ENCODE data around the gene CDHR5.

Gene CDHR5

DNA sequence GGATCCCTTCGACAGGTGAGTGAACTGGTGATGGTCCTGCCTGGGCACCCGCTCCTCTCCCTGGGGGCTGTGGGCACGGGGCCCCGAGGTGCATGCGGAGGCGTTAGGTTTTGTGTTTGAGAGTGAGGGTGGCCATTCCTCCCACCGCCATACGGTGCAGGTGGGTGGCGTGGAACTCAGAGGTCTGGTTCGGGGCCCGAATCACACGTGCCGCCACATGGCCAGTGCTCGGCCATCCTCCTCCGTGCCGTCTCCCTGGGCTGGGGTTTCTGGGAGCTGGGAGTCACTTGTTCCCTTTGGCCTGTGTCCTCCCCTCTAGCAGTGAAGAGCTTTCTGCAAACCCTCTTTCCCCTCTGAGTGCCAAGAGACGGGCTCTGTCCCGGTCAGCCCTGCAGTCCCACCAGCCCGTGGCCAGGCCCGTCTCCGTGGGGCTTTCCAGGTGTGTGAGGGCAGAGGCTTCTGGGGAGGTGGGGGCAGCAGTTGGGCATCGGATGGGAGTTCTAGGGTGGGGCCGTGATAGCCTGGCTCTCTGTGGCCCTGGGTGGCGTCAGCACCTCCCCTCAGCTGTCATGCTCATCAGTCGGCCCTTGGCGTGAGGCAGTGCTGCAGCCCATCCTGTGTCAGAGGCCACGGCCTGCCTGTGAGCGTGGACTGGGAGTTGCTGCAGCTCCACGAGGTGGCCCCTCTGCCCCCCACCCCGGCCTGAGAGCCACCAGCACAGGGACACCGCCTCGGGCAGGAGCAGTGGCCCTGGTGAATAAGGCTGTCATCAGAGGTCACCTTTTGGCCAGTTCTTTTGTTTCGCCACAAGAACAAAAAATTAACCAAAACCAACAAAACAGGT lies 19.2 kb downstream of the CDHR5 start:
- no peak overlapping the region for H2AFZ ChIP-seq (ENCODE audit: low read depth)
- no peaks in the 10 kb centered on the region for H4K20me1 ChIP-seq (ENCODE audit: insufficient read depth)
- no peaks in the 10 kb centered on the region; the same call in 1 of the 2 replicates for H3K36me3 ChIP-seq (ENCODE audit: insufficient read depth)
- H3K27me3 ChIP-seq (ENCODE audit: insufficient read depth, low read depth) = no peaks in the 10 kb centered on the region
- H3K4me1 ChIP-seq (ENCODE audit: low read depth, poor library complexity, severe bottlenecking) = no peaks in the 10 kb centered on the region
- H3K27ac ChIP-seq = no peak overlapping the region
- no peaks in the 10 kb centered on the region for H3K79me2 ChIP-seq (ENCODE audit: insufficient read depth, low read depth)
- no peak overlapping the region for H3K4me2 ChIP-seq
- H3K4me3 ChIP-seq (IDR thresholded peaks at IDR 0.05; ENCODE audit: insufficient read depth, low read depth, low read length) = no peak overlapping the region
- TF ChIP-seq, protein P1, sequence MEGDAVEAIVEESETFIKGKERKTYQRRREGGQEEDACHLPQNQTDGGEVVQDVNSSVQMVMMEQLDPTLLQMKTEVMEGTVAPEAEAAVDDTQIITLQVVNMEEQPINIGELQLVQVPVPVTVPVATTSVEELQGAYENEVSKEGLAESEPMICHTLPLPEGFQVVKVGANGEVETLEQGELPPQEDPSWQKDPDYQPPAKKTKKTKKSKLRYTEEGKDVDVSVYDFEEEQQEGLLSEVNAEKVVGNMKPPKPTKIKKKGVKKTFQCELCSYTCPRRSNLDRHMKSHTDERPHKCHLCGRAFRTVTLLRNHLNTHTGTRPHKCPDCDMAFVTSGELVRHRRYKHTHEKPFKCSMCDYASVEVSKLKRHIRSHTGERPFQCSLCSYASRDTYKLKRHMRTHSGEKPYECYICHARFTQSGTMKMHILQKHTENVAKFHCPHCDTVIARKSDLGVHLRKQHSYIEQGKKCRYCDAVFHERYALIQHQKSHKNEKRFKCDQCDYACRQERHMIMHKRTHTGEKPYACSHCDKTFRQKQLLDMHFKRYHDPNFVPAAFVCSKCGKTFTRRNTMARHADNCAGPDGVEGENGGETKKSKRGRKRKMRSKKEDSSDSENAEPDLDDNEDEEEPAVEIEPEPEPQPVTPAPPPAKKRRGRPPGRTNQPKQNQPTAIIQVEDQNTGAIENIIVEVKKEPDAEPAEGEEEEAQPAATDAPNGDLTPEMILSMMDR (conservative IDR thresholded peaks at IDR 0.05; ENCODE audit: low read depth, low read length) = no peak
- no peak overlapping the region for H3K9ac ChIP-seq

- no peaks in the 10 kb centered on the region for H4K20me1 ChIP-seq (ENCODE audit: insufficient read depth)
- TF ChIP-seq, protein P1 (conservative IDR thresholded peaks at IDR 0.05; ENCODE audit: low read depth, low read length) = no peak
Observed at GRCh38 chr11:603154-603553, 21.6 kb downstream of the CDHR5 start.

GRCh38 chr11:601573-602245 lies 23.0 kb downstream of the CDHR5 start:
- Histone ChIP-seq H4K20me1 (ENCODE audit: insufficient read depth) (no peaks in the 10 kb centered on the region), H3K4me3 (IDR thresholded peaks at IDR 0.05; ENCODE audit: insufficient read depth, low read depth, low read length) (no peak overlapping the region), H2AFZ (ENCODE audit: low read depth) (no peak overlapping the region), H3K4me2 (no peak overlapping the region), H3K9ac (no peak overlapping the region), H3K79me2 (ENCODE audit: insufficient read depth, low read depth) (no peaks in the 10 kb centered on the region), H3K36me3 (ENCODE audit: insufficient read depth) (no peaks in the 10 kb centered on the region), H3K4me1 (ENCODE audit: low read depth, poor library complexity, severe bottlenecking) (peaks cover 2% of the 10 kb centered on the region), H3K27ac (no peak overlapping the region), H3K27me3 (ENCODE audit: insufficient read depth, low read depth) (no peaks in the 10 kb centered on the region)
- TF ChIP-seq, protein P1 (conservative IDR thresholded peaks at IDR 0.05; ENCODE audit: low read depth, low read length) = no peak

More at GRCh38 chr11:603154-603553, 21.6 kb downstream of the CDHR5 start:
- no peak overlapping the region for H3K27ac ChIP-seq
- no peaks in the 10 kb centered on the region for H3K4me1 ChIP-seq (ENCODE audit: low read depth, poor library complexity, severe bottlenecking)
- H3K79me2 ChIP-seq (ENCODE audit: insufficient read depth, low read depth) = no peaks in the 10 kb centered on the region
- no peak overlapping the region for H3K9ac ChIP-seq
- H3K27me3 ChIP-seq (ENCODE audit: insufficient read depth, low read depth) = no peaks in the 10 kb centered on the region
- no peak overlapping the region for H3K4me2 ChIP-seq
- H3K36me3 ChIP-seq (ENCODE audit: insufficient read depth) = no peaks in the 10 kb centered on the region; the same call in 1 of the 2 replicates
- no peak overlapping the region for H2AFZ ChIP-seq (ENCODE audit: low read depth)
- no peak overlapping the region for H3K4me3 ChIP-seq (IDR thresholded peaks at IDR 0.05; ENCODE audit: insufficient read depth, low read depth, low read length)

DNA sequence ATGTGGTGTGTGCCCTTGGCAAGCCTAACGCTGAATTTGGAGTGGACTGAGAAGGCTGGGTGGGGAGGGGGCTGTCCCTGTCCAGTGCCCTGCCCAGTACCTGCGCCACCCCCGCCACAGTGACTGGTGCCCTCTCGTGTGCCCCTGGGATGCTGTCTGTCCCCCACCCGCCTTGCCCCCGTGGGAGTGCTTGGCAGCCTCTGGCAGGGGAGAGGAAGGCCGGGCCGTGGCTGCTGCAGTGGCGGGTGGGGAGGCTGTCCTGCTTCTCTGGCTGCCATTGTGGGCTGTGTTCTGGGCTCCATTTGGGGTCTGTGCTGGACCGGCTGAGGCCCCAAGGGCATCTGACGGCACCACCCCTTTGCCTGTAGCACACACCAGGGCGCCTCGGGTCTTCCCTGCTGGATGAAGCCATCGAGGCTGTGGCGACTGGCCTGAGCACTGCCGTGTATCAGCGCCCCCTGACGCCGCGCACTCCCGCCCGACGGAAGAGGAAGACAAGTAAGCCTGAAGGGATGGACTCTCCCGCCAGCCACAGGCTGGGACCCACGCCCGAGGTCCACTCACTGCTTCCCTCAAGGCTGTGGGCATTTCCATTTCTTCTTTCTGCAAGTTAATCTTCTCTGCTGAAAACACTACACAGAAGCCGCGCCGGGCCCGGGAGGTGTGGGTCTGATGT lies 26.6 kb downstream of the CDHR5 start:
- H2AFZ ChIP-seq (ENCODE audit: low read depth) = no peak overlapping the region
- H4K20me1 ChIP-seq (ENCODE audit: insufficient read depth) = no peaks in the 10 kb centered on the region
- TF ChIP-seq, protein P1 (conservative IDR thresholded peaks at IDR 0.05; ENCODE audit: low read depth, low read length) = no peak
- H3K36me3 ChIP-seq (ENCODE audit: insufficient read depth) = peaks cover under 1% of the 10 kb centered on the region; the same call in 1 of the 2 replicates
- H3K79me2 ChIP-seq (ENCODE audit: insufficient read depth, low read depth) = no peaks in the 10 kb centered on the region
- H3K4me3 ChIP-seq (IDR thresholded peaks at IDR 0.05; ENCODE audit: insufficient read depth, low read depth, low read length) = no peak overlapping the region
- H3K4me2 ChIP-seq = no peak overlapping the region
- no peak overlapping the region for H3K9ac ChIP-seq
- H3K27ac ChIP-seq = no peak overlapping the region
- H3K27me3 ChIP-seq (ENCODE audit: insufficient read depth, low read depth) = no peaks in the 10 kb centered on the region
- peaks cover 25% of the 10 kb centered on the region for H3K4me1 ChIP-seq (ENCODE audit: low read depth, poor library complexity, severe bottlenecking)
